Cardiac fibroblast (primary cell): ENCODE results near the gene SLC26A8.
"Not testable (repeated sequence)": the region's sequence is repeated elsewhere in the genome, so short reads cannot be mapped to it uniquely, and the experiment has no call there.

Source experiments
- DNase-seq, 2 donors: peaks; one replicate each; pipeline versions ENCODE4 v3.0.0 to v3.0.0-alpha.2; 2010; ENCODE audit warnings: low read depth in 2 of 2
- H3K4me3 ChIP-seq, 2 donors: replicated peaks in 1 of 2; 1 replicate in 1 of 2; 2 replicates in 1 of 2; pipeline ENCODE4 v1.5.1; 2011; ENCODE audit warnings: low read depth in 2 of 2, low read length in 2 of 2, mild to moderate bottlenecking in 2 of 2, moderate library complexity in 1 of 2
- TF ChIP-seq, protein P1 (sequence below): IDR thresholded peaks from one replicate; pipeline ENCODE4 v1.5.1; 2011; ENCODE audit warnings: low read depth, mild to moderate bottlenecking, low read length, inconsistent platforms

The SLC26A8 gene

DNA sequence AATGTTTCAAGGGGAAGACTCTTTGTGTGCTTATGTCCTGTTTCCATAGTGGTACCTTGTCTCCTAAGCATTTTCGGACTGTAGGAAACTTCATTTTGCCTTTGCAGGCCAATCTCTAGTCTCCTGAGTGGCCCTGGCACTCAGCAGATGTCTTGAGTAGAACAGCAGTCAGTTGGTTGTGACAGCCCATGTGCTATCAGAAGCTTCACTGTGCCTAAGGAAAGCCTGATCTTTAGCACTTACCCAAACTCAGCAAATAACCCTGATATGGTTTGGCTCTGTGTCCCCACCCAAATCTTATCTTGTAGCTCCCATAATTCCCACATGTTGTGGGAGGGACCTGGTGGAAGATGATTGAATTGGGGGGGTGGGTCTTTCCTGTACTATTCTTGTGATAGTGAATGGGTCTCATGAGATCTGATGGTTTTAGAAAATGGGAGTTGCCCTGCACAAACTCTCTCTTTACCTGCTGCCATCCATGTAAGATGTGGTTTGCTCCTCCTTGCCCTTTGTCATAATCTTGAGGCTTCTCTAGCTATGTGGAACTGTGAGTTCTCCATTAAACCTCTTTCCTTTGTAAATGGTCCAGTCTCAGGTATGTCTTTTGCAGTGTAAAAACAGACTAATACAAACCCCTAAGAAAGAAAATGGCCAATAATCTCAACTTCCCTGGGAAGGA is 87.6 kb downstream of the SLC26A8 start:
- H3K4me3 ChIP-seq = no peak overlapping the region
- no peak for DNase-seq
- TF ChIP-seq, protein P1, sequence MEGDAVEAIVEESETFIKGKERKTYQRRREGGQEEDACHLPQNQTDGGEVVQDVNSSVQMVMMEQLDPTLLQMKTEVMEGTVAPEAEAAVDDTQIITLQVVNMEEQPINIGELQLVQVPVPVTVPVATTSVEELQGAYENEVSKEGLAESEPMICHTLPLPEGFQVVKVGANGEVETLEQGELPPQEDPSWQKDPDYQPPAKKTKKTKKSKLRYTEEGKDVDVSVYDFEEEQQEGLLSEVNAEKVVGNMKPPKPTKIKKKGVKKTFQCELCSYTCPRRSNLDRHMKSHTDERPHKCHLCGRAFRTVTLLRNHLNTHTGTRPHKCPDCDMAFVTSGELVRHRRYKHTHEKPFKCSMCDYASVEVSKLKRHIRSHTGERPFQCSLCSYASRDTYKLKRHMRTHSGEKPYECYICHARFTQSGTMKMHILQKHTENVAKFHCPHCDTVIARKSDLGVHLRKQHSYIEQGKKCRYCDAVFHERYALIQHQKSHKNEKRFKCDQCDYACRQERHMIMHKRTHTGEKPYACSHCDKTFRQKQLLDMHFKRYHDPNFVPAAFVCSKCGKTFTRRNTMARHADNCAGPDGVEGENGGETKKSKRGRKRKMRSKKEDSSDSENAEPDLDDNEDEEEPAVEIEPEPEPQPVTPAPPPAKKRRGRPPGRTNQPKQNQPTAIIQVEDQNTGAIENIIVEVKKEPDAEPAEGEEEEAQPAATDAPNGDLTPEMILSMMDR = no peak

DNA sequence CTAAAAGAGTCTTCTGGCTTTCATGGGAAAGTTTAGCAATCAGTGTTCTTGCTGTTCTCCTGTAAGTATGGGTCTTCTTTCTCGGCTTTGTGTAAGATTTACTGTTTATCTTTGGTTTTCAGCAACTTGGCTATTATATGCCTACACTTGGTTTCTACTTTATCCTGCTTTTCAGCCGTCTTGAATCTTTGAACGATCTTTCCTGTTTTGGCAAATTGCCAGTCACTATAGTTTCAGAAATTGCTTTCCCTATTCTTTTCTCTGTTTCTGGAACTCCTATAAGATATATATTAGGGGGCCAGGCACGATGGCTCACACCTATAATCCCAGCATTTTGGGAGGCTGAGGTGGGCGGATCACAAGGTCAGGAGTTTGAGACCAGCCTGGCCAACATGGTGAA is 89.0 kb downstream of the SLC26A8 start:
- no peak for DNase-seq
- TF ChIP-seq, protein P1 = no peak
- H3K4me3 ChIP-seq = no peak overlapping the region

DNA sequence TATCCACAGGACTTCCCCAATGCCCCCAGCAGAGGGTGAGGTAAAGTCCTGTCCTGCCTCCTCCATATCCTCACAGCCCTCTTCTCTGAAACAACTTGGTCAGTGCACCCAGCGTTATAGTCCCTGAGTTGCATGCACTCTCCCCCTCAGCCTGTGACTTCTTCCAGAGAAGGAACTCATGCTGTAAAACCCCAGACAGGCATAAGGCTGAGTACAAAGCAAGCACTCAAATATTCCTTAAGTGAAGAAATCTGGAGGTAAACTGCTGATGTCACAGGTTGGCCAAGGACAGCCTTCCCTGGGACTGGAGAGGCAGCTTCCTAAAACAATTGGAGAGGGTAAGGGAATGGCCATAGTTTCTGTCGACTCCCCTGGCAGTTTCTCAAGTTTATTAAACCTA is 90.6 kb downstream of the SLC26A8 start:
- no peak overlapping the region for H3K4me3 ChIP-seq
- TF ChIP-seq, protein P1 = no peak
- no peak for DNase-seq

DNA sequence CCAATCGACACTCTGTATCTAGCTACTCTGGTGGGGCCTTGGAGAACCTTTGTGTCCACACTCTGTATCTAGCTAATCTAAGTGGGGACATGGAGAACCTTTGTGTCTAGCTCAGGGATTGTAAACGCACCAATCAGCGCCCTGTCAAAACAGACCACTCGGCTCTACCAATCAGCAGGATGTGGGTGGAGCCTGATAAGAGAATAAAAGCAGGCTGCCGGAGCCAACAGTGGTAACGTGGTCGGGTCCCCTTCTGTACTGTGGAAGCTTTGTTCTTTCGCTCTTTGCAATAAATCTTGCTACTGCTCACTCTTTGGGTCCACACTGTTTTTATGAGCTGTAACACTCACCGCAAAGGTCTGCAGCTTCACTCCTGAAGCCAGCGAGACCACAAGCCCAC is 92.6 kb downstream of the SLC26A8 start:
- H3K4me3 ChIP-seq, DNase-seq: not testable (repeated sequence)

DNA sequence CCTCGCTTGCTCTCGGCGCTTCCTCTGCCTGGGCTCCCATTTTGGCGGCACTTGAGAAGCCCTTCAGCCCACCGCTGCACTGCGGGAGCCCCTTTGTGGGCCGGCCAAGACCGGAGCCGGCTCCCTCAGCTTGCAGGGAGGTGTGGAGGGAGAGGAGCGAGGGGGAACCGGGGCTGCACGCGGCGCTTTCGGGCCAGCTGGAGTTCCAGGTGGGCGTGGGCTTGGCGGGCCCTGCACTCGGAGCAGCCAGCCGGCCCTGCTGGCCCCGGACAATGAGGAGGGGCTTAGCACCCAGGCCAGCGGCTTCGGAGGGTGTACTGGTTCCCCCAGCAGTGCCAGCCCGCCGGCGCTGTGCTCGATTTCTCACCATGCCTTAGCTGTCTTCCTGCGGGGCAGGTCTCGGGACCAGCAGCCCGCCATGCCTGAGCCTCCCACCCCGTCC is 93.3 kb downstream of the SLC26A8 start:
- no peak overlapping the region for H3K4me3 ChIP-seq
- DNase-seq = no peak
- TF ChIP-seq, protein P1 = no peak

DNA sequence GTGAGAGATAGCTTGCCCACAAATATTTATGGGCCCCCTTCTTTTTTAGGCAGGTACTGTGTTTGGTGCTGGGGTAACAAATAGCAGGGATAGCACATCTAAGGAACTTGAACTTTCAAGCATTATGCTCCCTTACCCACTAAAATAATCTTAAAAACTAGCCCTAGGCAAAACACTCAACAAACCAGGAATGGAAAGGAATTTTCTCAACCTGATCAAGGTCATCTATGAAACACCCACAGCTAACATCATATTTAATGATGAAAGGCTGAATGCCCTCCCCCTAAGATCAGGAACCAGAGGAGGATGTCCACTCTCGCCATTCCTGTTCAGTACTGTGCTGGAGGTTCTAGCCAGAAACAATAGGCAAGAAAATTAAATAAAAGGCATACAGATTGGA is 94.8 kb downstream of the SLC26A8 start:
- no peak overlapping the region for H3K4me3 ChIP-seq
- TF ChIP-seq, protein P1 = no peak
- no peak for DNase-seq

DNA sequence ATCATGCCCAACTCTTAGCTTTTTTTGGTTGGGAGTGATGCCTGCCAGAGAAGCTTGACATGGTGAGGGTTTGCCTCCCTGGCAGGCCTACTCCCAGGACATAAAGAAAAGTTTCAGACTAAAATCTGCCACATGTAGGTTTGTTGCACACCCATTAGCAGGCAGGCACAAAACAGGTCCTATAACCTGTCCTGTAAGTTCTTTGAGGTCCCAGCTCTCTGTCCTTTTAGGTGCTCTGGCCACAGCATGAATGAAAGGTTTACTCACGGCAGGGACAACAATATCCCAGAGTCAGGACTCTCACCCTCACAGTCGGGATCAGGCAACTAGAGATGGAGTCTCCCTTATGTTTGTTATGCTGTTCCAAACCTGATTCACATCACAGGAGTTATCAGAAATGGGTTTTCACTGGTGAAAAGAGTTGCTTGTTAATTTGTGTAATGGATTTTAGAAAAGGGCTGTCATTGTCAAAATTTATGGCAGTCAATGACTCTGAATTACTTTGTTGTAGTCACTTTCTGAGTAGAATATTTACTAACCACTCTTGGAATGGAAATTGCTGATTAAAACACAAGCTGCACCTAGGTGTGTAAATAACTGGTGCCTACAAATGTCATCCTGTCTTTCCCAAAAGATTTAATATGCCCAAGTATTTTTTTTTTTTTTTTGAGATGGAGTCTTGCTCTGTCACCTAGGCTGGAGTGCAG is 97.8 kb downstream of the SLC26A8 start:
- TF ChIP-seq, protein P1 = no peak
- no peak for DNase-seq
- H3K4me3 ChIP-seq = no peak overlapping the region
